Fibroblast of skin of right biceps (primary cell): ENCODE data around the gene PTGFRN.

Source experiments
- DNase-seq: peaks from one replicate; pipeline ENCODE4 v3.0.0-alpha.2; 2013

Gene PTGFRN

DNA sequence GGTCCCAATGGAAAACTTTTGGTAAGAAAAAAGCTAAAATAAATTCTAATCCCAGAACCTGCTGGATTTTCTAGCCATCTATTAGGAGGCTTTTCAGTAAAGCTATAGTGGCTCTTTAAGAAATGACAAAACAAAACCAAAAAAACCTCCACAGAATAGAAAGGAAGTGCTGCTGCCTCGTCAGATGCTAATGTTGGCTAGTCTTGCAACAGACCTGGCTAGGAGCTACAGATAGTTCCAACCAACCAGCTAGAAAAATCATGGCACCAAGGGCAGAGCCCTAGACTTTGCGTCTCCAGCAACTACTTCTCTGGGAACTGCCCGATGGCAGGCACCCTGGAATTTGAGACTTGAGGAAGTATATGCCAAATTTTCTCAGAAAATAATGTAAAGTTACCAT, 99.4 kb downstream of the PTGFRN start:
- no peak for DNase-seq

DNA sequence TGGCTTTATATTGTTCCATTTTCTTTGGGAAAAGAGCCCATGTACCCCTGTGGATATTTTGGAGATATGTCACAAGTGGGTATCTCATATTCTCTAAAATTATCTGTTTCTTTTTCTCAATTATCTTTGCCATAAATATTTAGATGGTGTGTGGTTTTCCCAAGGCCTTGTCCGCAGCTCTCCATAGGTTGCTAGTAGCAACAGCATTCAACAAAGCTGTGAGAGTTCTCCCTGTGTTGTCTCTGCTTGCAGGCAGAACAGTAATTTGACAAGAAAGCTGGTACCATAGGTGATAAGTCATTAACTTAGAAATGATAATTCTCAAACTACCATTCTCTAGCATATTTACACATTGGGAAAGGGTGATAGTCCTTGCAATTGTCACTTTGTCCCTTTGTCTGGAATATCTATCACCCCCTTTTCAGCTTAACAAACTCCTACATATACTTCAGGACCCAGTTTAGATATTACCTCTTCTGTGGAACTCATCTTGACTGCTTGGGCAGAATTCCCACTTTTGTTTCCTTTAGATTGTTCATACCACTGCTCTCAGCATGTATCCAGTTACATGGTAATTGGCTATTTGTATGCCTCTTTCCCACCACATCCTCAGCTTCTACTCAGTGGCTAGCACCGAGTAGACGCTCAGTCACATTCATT, 100.7 kb downstream of the PTGFRN start:
- DNase-seq = no peak

DNA sequence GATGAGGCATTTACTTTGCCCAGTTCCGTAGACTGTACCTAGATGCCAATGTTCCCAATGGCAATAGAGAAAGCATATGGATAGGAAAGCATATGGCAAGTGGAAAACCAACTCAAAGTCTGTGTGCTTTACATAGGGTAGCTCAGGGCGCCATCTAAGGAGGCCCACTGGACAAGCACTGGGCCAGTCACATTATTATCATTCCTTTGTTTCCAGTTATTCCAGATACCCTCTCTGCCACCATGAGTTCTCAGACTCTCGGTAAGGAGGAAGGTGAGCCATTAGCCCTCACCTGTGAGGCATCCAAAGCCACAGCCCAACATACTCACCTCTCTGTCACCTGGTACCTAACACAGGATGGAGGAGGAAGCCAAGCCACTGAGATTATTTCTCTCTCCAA, 101.6 kb downstream of the PTGFRN start:
- no peak for DNase-seq

DNA sequence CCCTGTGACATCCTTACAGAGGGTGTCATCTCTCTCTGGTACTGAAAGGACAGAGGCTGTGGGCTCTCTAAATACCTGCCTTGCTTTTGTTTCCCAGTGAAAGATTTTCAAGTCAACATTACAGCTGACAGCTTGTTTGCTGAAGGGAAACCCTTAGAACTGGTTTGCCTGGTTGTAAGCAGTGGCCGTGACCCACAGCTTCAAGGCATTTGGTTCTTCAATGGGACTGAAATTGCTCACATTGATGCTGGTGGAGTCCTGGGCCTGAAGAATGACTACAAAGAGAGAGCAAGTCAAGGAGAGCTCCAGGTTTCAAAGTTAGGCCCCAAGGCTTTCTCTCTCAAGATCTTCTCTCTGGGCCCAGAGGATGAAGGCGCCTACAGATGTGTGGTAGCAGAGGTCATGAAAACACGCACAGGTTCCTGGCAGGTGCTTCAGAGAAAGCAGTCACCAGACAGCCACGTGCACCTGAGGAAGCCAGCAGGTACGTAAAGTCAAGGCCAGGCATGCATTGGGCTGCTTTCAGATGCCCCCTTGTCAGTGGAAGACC, 103.7 kb downstream of the PTGFRN start:
- DNase-seq = no peak

DNA sequence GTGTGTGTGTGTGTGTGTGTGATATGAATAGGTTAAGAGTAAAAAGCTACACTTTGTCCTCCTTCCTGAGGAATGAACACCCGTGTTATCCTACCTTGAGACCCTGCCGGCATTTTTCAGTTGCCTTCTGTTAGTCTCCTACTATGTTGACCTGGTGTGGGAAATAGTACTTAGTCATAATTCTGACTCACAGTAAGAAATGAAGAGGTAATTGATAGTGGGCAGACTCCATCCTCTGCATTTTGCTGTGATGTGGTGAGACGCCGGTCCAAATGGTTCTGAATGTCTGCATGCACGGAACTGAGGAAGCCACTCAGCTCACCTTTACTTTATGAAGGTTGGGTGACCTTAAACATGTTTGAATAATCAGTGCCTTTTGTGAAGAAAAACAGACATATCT, 104.5 kb downstream of the PTGFRN start:
- peak; percentile 31 for DNase-seq

GRCh38 chr1:117015724-117016123, 106.0 kb downstream of the PTGFRN start:
- no peak for DNase-seq

DNA sequence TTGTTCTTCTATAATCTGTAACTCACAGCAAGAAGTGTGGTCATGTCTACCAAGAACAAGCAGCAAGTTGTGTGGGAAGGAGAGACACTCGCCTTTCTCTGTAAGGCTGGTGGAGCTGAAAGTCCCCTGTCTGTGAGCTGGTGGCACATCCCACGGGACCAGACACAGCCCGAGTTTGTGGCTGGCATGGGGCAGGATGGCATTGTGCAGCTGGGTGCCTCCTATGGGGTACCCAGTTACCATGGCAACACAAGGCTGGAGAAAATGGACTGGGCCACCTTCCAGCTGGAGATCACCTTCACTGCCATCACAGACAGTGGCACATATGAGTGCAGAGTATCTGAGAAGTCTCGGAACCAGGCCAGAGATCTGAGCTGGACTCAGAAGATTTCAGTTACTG, 107.3 kb downstream of the PTGFRN start:
- no peak for DNase-seq

DNA sequence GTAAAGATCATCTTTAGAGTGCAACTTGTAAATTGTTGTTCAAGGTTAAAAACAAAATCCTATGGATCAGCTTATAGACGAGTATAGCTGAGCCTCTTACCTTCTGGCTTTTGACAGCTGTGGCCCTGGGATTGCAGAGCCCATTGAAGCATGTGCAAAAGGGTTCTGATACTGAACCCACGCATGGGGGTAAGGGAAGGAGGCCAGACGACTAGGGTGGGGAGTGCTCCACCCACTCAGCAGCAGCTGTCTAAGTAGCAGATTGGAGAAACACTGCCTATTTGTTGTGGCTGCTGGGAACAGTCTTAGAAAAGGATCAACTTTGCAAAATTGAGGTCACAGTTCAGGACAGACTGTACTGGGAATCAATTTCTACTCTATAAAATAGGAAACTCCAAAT, 107.9 kb downstream of the PTGFRN start:
- DNase-seq = no peak

DNA sequence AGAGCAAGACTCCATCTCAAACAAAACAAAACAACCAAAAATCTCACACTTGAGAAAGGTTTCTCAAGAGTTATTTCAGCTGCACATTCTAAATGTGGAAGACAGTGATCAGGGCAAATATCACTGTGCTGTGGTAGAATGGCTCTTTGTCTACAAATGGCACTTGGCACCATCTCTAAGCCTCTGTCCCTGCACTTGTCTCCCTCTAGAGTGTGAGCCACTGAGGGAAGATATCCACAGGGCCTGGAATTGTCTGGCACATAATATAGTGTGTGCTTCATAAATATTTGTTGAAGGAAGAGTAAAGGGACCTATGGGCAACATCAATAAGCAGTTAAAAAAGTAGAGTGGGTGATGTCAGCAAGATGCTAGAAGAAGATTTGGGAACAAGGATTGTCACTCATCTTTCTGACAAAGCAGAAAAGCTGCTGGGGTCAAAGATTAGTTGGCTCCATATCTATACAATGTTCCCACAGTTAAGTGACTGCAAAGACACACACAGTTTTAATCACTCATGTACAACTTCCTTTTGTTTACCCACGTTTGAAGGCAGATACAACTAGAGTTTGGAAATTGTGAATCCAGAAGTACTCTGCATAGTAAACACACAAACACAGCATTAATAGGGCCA, 110.9 kb downstream of the PTGFRN start:
- DNase-seq = no peak

GRCh38 chr1:117022114-117022513, 112.4 kb downstream of the PTGFRN start:
- no peak for DNase-seq

- DNase-seq = no peak
Observed at GRCh38 chr1:117025568-117025967, 115.9 kb downstream of the PTGFRN start.

GRCh38 chr1:117026361-117026760, 116.6 kb downstream of the PTGFRN start:
- DNase-seq = peak; percentile 33

- DNase-seq = no peak
Observed at GRCh38 chr1:117029685-117030084, 120.0 kb downstream of the PTGFRN start.

DNA sequence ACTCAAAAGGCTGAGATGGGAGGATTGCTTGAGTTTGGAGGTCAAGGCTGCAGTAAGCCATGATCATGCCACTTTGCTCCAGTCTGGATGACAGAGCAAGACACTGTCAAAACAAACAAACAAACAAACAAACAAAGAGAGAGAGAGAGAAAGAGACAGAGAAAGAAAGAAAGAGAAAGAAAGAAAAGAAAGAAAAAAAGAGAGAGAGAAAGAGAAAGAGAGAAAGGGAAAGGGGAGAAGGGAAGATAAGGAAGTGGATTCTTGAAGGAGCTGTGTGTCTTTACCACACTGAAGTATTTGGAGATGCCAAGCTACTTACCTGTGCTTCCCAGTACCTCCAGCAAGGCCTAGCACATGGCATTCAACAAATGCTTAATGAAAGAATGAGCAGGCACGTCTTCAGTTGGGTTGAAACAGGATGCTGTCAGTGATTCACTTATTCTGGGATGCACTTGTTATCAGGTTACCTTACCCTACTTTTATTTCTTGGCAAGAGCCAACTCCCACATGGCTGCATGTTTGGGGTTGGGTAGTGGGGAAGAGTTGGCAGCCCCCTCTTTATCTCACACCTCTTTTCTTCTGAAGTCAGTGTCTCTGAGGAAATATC, 120.7 kb downstream of the PTGFRN start:
- no peak for DNase-seq

DNA sequence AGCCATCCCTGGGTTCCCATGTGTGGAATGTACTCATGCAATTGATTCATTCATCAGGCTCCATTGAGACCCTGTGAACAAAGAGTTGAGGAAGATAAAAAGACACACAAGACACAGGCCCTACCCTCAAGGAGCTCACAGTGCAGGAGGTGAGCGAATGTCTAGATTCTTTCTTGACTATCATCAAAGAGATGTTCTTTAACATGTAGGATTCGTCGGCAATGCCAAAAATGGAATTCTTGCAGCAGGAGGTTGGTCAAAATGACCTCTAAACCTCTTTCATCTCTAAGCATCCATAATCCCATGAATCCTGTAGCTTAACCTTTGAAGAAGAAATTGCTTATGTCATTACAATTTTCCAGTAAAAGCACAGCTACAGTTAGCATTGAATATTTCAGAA, 122.5 kb downstream of the PTGFRN start:
- no peak for DNase-seq

GRCh38 chr1:117032681-117033539, 123.2 kb downstream of the PTGFRN start:
- DNase-seq = no peak

DNA sequence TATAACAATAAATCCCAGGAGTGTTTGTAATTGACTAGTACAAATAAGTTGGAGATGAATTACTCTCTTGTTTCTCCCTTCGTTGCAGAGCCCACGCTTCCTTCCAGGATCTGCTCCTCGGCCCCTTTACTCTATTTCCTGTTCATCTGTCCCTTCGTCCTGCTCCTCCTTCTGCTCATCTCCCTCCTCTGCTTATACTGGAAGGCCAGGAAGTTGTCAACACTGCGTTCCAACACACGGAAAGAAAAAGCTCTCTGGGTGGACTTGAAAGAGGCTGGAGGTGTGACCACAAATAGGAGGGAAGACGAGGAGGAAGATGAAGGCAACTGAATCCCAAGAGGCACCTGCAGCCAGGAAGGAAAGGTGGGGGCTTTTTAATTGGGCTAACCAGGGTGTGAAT, 124.1 kb downstream of the PTGFRN start:
- no peak for DNase-seq

DNA sequence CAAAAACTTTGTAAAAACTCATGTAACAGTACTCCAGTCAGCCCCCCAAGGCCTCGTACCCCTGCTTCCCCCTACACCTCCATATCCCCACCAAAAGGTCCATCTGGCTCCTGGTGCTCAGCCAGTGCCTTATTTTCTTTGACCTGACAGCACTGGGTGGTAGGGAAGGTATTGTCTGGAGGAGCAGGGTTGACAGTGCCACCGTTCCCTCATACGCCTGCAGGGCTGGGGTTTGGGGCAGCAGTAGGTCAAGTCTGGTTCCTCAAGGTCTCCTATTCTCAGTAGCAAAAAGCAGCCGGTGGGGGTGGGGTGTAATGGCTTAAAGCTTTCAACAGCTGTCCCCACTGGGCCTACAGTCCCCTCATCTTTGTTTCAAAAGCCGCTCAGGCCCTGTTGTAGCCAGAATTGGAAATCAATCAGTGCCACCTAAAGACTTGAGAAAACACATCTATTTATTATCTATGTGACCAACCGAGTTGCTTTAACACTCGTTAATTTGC, 125.1 kb downstream of the PTGFRN start:
- no peak for DNase-seq

DNA sequence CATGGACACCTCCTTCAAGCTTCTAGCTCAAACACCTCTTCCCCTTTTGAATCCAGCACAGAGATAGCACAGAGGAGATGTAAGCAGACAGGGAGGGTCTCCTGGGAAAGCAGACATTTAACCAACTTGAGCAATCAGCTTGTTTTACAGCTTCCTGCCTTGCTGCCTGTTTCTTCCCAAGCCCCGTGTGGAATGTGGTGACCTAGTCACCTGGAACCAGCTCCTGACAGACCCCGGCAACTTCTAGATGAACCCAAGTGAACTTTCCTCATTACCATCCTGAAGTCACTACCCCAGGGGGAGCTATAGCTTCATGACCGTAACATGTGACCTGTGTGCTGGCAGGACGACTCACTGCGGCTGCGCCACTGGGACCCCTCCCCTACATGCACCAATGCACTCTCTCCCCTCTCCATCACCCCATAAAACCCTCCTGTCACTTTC, 126.3 kb downstream of the PTGFRN start:
- peak; percentile 19 for DNase-seq

DNA sequence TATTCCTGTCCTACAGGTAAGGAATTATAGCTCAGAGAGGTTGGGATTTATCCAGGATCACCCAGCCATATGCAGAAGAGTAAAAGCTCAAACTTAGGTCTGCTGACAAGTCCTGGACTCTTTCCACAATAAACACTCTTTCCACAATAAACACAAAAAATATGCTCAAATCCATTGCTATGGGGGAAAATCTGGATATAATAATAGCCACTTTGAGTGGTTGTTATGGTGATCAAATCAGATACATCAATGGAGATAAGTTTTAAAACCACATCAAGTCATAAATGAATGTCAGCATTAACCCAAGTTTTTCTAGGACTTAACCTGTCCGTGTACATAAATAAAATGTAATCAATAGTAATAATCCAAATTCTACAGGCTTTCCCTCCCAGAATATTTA, 128.1 kb downstream of the PTGFRN start:
- no peak for DNase-seq

DNA sequence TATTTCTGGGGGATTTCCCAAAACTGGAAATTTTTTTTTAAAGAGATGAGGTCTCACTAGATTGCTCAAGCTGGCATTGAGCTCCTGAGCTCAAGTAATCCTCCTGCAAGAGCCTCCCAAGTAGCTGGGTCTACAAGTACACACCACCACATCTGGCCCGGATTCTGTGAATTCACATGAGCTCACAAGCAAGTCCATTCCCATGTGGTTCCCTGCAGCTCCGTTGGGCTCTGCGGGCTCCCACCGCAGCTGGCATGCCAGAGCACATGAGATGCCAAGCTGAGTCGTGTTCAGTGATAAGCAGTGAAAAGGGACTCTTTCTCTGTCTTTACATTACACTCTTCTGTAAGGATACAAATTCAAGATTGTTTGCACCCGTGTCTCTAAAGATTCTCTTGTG, 128.5 kb downstream of the PTGFRN start:
- no peak for DNase-seq
